Measurements from ENCODE around the gene CTR9. TPM values are rescaled to one million over a fixed set of nuclear protein-coding genes. Genes with fewer than 3 reads are reported as not detected.

The CTR9 gene
- 22.2 and 35.2 TPM in 2 replicates for total RNA-seq

GRCh38 chr11:10750838-10751580 is at the start of gene CTR9:
CTR9 (plus strand) TSS chr11:10751246; CDS start chr11:10751413, 167 bp downstream.

DNA sequence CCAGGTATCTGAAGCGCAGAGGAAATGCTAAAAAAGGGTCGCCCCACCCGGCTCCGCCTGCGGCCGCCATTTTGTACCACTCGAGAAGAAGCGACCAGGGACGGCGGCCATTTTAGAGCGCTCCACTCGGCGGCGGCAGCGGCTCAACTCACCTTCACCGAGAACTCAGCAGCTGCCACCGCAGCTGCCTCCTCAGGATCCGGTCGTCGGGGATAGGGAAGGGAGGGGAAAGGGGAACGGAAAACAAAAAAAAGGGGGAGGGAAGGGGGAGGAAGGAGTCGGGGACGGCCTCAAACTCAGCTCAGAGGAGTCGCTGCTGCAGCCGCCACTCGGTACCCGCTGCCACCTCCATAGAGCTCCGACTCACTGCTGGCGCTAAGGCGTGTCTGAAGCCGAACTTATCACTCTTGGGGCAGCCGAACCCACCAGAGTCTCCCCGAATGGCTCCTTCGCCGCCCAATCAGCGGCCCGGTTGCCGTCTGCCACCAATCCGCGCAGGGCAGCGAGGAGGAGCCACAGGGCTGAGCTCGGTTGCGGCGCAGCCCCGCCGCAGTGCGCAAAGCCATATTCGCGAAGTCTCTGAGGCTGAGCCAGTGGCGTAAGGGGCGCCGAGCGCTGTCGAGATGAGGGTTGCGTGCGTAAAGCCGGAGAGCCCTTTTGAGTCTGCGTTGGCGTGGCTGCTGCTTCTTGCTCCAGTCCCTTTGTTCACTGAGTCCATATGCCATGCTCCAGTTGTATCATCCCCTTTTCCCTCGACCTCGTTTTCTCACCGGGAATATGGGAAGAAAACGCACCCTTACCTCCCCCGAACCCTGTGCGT is 57.7 kb downstream of the CTR9 start, which contains the start of gene EIF4G2:
TSS of gene EIF4G2 (minus strand) at position 374 of the 820 bp plus-strand sequence.

Other genes starting within 250 kb of the CTR9 start
- 25.1 and 38.0 TPM in 2 replicates for gene RNF141, start 210.1 kb upstream of the CTR9 start, total RNA-seq
- gene LYVE1, start 182.6 kb upstream of the CTR9 start, total RNA-seq: 1.4 and 15.5 TPM in 2 replicates
- gene IRAG1, start 57.5 kb upstream of the CTR9 start, total RNA-seq: 0.44 and 0.81 TPM in 2 replicates
- gene EIF4G2, start 57.7 kb downstream of the CTR9 start, total RNA-seq: 597 and 964 TPM in 2 replicates
- 7.6 and 21.7 TPM in 2 replicates for gene ZBED5, start 106.8 kb downstream of the CTR9 start, total RNA-seq